HG03025 (cell line): ENCODE data around the gene STK39.
A peak's percentile ranks its signal among the peaks of the same experiment; 100 is the strongest.

Experiments used
- ATAC-seq: cut with Tn5 transposase; IDR thresholded peaks from one replicate; pipeline ENCODE4 v1.9.1; 2021; ENCODE audit warnings: mild to moderate bottlenecking, moderate library complexity; ENCODE audit not compliant: unreplicated experiment, low FRiP score

Gene STK39

GRCh38 chr2:168210895-168211570 is 36.4 kb downstream of the STK39 start:
- no peak for ATAC-seq

DNA sequence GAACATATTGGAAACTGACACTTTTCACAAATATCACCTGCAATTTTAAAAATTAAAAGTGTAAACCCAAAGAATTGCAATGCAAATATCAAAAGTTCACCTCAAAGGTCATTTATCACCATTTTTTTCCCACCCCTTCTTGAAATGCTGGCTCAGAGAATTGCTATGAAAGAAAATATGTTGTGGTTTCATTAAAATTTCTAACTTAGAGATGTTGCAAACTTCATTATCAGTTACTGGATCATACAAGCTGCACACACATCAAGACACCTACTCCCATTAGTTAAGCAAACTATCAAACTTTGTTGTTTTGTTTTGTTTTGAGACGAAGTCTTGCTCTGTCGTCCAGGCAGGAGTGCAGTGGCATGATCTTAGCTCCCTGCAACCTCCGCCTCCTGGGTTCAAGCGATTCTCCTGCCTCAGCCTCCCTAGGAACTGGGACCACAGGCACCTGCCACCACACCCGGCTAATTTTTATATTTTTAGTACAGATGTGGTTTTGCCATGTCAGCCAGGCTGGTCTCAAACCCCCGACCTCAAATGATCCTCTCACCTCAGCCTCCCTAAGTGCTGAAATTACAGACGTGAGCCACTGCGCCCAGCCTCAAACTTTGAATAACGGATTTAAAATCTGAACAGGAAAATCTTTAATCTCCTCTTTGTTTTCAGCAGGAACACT is 37.0 kb downstream of the STK39 start:
- no peak for ATAC-seq

DNA sequence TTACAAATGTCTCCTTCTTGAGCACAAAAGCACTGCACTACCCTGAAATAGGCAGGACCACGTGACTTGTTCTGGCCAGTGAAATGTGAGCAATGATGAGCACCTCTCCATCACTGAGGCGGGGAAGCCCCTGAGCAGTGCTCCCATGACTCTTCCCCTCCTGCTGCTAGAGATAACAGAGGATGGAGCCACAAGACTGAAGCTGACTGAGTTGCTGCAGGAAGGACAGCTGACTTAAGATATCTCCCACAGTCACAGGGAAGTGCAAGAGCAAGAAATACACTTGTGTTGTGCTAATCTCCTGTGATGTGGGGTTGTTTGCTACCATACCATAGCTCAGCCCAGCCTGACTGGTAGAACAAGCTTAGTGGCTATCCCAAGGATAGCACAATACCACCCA is 38.7 kb downstream of the STK39 start:
- no peak for ATAC-seq

DNA sequence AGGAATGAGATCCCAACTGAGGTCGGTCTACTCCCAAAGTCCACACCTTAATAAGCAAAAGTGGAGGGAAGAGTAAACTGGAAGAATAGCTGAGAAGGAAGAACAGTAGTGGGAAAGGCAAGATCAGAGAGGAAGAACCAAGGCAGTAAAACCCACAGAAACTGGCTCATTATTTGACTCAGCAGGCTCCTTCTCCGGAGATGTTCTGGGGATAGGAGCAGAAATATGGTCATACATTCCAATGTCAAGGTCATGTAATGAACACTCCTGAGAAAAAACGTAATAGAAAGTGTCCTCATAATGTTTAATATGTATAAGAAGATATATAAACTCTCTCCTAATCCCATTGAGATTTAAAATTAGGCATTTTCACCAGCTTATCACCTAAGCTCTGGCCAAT is 39.5 kb downstream of the STK39 start:
- ATAC-seq, result no peak

DNA sequence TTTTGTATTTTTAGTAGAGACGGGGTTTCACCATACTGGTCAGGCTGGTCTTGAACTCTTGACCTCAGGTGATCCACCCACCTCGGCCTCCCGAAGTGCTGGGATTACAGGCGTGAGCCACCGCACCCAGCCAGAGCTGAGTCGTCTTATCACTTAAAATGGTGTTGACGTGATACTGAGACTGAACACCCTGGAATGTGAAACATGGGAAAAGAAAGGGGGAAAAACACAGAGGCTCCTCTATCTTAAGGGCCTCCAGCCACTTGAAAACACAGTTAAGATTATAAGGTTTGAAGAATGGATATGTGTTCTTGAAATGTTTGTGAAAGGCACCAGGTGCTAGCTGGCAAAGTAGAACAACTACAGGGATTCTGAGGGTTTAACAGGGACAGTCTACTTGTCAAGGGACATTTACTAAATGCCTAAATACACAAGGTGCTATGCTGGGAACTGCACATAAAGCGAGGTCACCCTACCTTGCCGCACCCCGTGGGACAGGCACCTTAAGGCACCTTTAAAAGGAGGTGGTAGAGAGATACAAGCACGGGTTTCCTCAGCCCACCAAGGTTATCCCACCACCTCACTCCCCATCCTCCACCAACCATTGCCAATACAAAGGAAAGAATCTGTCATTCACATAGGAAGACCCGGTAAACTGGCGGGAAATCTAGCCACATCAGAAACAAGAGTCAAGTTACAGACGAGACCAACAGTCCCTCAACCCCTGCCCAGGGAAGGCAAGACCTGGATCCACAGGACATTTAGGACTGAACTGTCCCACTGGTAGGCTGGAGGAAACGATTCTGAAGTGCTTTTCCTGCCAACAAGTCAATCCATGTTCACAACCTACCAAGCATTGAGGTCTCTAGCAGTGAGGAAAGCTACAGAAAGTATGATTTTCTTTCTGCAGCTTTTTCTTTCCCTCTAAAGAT is 43.4 kb downstream of the STK39 start:
- no peak for ATAC-seq

- ATAC-seq, result no peak
Observed at GRCh38 chr2:168201584-168202116, 45.7 kb downstream of the STK39 start.

- no peak for ATAC-seq
Observed at GRCh38 chr2:168200930-168201583, 46.3 kb downstream of the STK39 start.

- no peak for ATAC-seq
Observed at GRCh38 chr2:168198476-168199207, 48.8 kb downstream of the STK39 start.

- ATAC-seq, result no peak
Observed at GRCh38 chr2:168196764-168197180, 50.6 kb downstream of the STK39 start.

DNA sequence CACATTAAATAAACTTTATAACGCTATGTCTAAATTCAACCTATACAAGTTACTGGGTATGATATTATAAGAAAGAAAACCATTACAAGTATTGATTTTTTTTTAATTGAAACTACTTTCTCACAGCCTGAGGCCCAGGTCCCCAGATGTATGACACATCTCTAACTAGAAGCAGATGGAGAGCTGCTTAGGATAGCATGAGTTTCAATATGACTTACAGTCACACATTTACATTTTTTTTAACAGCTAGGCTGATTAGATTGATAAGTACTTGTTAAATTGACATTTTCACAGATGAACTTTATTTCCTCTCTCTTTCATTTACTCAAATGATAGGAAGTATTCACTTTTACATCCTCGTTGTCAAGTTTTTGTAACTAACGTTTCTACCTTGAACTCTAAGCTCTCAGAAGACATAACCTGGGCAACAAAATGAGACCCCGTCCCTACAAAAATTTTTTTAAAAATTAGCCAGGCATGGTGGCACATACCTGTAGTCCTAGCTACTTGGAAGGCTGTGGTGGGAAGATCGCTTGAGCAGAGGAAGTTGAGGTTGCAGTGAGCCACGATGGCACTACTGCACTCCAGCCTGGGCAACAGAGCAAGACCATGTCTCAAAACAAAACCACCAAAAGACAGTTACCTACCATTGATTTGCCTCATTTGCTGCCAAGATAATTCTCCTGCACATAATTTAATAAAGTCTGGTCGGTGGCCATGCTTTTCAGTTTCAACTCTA is 52.4 kb downstream of the STK39 start:
- peak; percentile 91 for ATAC-seq

- ATAC-seq, result no peak
Observed at GRCh38 chr2:168192839-168193616, 54.4 kb downstream of the STK39 start.

- ATAC-seq, result no peak
Observed at GRCh38 chr2:168191955-168192785, 55.2 kb downstream of the STK39 start.

GRCh38 chr2:168190590-168191336 is 56.6 kb downstream of the STK39 start:
- ATAC-seq, result no peak

GRCh38 chr2:168189835-168190569 is 57.4 kb downstream of the STK39 start:
- ATAC-seq, result no peak

- no peak for ATAC-seq
Observed at GRCh38 chr2:168188002-168188401, 59.4 kb downstream of the STK39 start.

- no peak for ATAC-seq
Observed at GRCh38 chr2:168186452-168186851, 60.9 kb downstream of the STK39 start.
